ENCODE data around the gene DDB1.
"Not testable (repeated sequence)": the region's sequence is repeated elsewhere in the genome, so short reads cannot be mapped to it uniquely, and the experiment has no call there.

Gene DDB1

DNA sequence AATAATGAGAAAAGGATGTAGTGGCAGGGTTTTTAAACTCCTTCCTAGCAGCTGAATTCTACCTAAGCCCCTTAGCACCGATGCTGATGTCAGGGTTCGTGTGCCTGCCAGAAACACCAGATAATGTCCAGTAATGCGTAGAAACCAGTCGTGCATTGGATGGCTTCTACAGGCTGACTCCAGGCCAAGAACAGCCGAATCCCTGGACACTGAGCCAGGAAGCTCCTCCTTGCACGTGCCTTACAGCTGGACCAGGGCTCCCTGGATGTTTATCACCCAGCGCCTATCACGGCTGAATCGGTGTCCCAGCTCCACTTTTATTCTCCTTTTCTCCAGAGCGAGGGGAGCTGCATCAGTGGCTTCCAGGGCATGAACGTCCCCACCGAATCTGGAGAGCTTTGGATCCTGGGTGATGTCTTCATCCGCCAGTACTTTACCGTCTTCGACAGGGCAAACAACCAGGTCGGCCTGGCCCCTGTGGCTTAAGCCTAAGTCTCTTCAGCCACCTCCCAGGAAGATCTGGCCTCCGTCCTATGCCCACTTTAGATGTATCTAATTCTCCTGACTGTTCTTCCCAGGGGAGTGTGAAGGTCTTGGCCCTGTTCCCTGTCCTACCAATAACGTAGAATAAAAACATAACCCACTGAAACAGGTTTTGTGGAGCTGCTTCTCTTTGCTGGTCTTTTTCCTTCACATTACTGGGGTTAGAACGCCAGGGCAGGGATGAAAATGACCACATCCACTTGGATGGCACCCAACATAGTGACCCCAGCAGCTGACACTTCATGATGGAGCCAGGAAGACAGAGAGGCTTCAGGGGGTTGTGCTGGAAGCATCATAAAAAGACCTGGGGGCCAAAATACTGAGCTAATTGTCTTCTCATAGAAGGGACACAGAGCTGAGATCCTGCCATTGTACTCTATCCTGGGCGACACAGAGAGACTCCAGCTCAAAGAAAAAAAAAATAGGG, 81.8 kb downstream of the DDB1 start:
- in situ Hi-C loops (cut with MboI; ENCODE audit: low pct_unique_long_range_greater_than_20kb, low sequenced_read_pairs); DNase-seq: not testable (repeated sequence)

All from KBM-7 (cell line).